Measurements from ENCODE around the gene GRIA4.

DNA sequence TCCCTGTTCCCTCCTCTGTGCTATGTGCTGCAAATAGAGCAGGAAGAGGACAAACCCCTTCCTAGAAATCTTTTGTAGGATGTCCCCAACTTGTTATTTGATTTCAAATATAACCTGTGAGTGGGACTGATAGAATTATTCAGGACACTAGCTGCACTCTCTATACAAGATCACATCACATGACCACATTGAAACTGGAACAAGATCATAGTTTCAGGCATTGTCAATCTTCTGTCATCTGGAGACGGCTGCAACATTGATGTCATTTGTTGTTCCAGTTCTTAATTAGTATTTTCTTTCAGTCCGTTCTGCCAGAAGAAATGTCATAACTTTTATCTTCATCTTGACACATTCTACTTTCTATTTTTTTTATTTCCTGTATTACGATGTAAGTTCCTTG is 89.3 kb downstream of the GRIA4 start:
- TF ChIP-seq POLR2AphosphoS5 (IDR thresholded peaks at IDR 0.05; ENCODE audit: low read depth, low read length) (no peak), SIN3A (IDR thresholded peaks at IDR 0.05; ENCODE audit: borderline replicate concordance, insufficient read depth, low read length) (no peak), TAF1 (IDR thresholded peaks at IDR 0.05; ENCODE audit: borderline replicate concordance, insufficient read depth, low read length) (no peak)
- TF ChIP-seq, protein P1, sequence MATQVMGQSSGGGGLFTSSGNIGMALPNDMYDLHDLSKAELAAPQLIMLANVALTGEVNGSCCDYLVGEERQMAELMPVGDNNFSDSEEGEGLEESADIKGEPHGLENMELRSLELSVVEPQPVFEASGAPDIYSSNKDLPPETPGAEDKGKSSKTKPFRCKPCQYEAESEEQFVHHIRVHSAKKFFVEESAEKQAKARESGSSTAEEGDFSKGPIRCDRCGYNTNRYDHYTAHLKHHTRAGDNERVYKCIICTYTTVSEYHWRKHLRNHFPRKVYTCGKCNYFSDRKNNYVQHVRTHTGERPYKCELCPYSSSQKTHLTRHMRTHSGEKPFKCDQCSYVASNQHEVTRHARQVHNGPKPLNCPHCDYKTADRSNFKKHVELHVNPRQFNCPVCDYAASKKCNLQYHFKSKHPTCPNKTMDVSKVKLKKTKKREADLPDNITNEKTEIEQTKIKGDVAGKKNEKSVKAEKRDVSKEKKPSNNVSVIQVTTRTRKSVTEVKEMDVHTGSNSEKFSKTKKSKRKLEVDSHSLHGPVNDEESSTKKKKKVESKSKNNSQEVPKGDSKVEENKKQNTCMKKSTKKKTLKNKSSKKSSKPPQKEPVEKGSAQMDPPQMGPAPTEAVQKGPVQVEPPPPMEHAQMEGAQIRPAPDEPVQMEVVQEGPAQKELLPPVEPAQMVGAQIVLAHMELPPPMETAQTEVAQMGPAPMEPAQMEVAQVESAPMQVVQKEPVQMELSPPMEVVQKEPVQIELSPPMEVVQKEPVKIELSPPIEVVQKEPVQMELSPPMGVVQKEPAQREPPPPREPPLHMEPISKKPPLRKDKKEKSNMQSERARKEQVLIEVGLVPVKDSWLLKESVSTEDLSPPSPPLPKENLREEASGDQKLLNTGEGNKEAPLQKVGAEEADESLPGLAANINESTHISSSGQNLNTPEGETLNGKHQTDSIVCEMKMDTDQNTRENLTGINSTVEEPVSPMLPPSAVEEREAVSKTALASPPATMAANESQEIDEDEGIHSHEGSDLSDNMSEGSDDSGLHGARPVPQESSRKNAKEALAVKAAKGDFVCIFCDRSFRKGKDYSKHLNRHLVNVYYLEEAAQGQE (IDR thresholded peaks at IDR 0.05; ENCODE audit: insufficient read depth in 1 of 2, low read depth in 2 of 2, low read length in 2 of 2) = no peak

Measured in PFSK-1 (cell line).